OCI-LY7 (cell line): Measurements from ENCODE around the gene SUPT5H.

Source experiments
- CTCF ChIP-seq: fragments of 200-600 bp; sonication (generic); conservative IDR thresholded peaks from 2 replicates; pipeline ENCODE4 v1.5.1; 2014; ENCODE audit warnings: mild to moderate bottlenecking, antibody characterized with exemption, low read length, moderate library complexity, mixed read lengths
- EZH2phosphoT487 ChIP-seq: fragments of 200-600 bp; sonication (generic); IDR thresholded peaks from 2 replicates; pipeline ENCODE4 v1.6.1; 2018; ENCODE audit warnings: low read depth, borderline replicate concordance, mild to moderate bottlenecking, mixed run types, antibody characterized with exemption, low read length, moderate library complexity, mixed read lengths

GRCh38 chr19:39512988-39513387 is 67.6 kb downstream of the SUPT5H start:
- TF ChIP-seq CTCF (no peak), EZH2phosphoT487 (no peak)
